Mucosa of rectum (tissue), 2 donors: Measurements from ENCODE around the gene DTX4.

Source experiments
- H3K27ac ChIP-seq, 2 donors: one replicate each; pipeline ENCODE4 v1.7.0; 2013; ENCODE audit warnings: inconsistent platforms in 2 of 2, low read depth in 2 of 2, low read length in 2 of 2
- H3K27me3 ChIP-seq, 2 donors: one replicate each; pipeline ENCODE4 v1.7.0; 2013; ENCODE audit warnings: low read length in 2 of 2; ENCODE audit not compliant: control insufficient read depth in 2 of 2, insufficient read depth in 2 of 2
- H3K36me3 ChIP-seq, 2 donors: one replicate each; pipeline ENCODE4 v1.7.0; 2013; ENCODE audit warnings: low read length in 2 of 2; ENCODE audit not compliant: control insufficient read depth in 2 of 2, insufficient read depth in 2 of 2
- H3K4me1 ChIP-seq, 2 donors: one replicate each; pipeline ENCODE4 v1.7.0; 2013; ENCODE audit warnings: low read length in 2 of 2, mild to moderate bottlenecking in 1 of 2; ENCODE audit not compliant: control insufficient read depth in 2 of 2, insufficient read depth in 2 of 2
- H3K4me3 ChIP-seq, 2 donors: one replicate each; pipeline ENCODE4 v1.7.0; 2013; ENCODE audit warnings: low read length in 2 of 2
- H3K9ac ChIP-seq, 2 donors: one replicate each; pipeline ENCODE4 v1.7.0; 2013; ENCODE audit warnings: low read length in 2 of 2, low read depth in 1 of 2, mild to moderate bottlenecking in 1 of 2
- H3K9me3 ChIP-seq, 2 donors: one replicate each; pipeline ENCODE4 v1.7.0; 2013; ENCODE audit warnings: low read length in 2 of 2; ENCODE audit not compliant: control insufficient read depth in 2 of 2
- donor health status: healthy.
- donor health status: Normal muscosa, but diverticular disease.

DTX4 gene

GRCh38 chr11:59226396-59226795 lies 54.5 kb downstream of the DTX4 start:
- H3K4me1 ChIP-seq, result peaks cover 6% of the 10 kb centered on the region in 2 donors
- no peak overlapping the region for H3K27ac ChIP-seq
- no peaks in the 10 kb centered on the region for H3K36me3 ChIP-seq

GRCh38 chr11:59240322-59240721 lies 68.4 kb downstream of the DTX4 start:
- Histone ChIP-seq H3K9me3 (no peaks in the 10 kb centered on the region), H3K4me1 (no peaks in the 10 kb centered on the region), H3K9ac (no peak overlapping the region), H3K36me3 (no peaks in the 10 kb centered on the region), H3K27me3 (no peaks in the 10 kb centered on the region), H3K4me3 (no peak overlapping the region), H3K27ac (no peak overlapping the region)

More at GRCh38 chr11:59226396-59226795, 54.5 kb downstream of the DTX4 start:
- H3K9ac ChIP-seq, result no peak overlapping the region
- peaks cover 0 to 2% of the 10 kb centered on the region in 2 donors for H3K27me3 ChIP-seq
- no peak overlapping the region for H3K4me3 ChIP-seq
- H3K9me3 ChIP-seq, result no peaks in the 10 kb centered on the region

DNA sequence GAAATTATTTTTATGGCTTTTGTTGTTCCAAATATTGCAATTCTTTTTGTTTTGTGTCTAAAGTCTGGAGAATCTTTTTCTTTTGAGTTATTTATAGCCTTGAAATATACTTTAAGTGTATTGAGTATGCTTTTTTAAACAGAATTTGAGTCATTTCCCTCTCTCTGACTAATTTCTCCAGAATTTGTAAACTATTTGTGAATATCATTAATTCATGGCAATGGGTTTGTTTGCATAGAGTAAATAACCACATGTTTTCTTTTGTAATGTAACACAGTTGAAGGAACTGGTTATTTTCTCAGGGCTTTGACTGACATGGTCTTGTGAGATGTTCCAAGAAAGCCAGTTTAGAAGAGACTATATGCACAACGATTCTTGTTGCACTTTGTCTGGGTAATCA lies 71.7 kb downstream of the DTX4 start:
- no peaks in the 10 kb centered on the region for H3K4me1 ChIP-seq
- no peak overlapping the region for H3K9ac ChIP-seq
- no peaks in the 10 kb centered on the region for H3K36me3 ChIP-seq
- H3K9me3 ChIP-seq, result no peaks in the 10 kb centered on the region
- no peak overlapping the region for H3K27ac ChIP-seq
- H3K4me3 ChIP-seq, result no peak overlapping the region
- no peaks in the 10 kb centered on the region for H3K27me3 ChIP-seq

DNA sequence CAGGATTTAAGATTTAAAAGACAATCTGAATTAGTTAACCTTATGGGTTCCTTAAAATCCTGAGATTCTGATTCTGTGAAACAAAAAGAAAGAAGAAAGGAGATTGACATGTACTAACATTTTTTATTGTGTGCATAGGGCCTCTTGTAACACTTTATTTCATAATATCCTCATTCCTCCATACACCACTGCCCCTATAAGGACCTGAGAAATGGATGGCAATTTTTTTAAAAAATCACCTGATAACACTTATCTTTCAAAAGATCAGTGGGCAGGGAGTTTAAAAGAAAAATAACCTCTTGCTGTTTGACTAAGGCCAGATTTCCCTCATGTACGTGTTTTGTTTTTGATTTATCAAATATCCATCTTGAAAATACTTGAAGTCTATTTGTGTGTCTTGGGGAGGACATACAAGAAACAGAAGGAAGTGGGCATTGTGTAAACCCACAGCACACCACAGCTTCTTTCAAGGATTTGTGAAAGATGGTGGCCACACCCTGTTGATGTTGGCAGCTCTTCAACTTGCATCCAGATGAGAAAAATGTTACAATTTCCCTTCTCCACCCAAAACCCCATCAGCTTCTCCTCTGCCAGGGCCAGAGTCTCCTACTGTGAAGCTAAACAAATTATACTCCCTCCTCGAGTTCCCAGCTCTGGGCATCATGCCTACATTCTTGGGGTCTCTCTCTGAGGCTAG lies 75.7 kb downstream of the DTX4 start:
- no peak overlapping the region for H3K27ac ChIP-seq
- no peaks in the 10 kb centered on the region for H3K27me3 ChIP-seq
- no peaks in the 10 kb centered on the region for H3K36me3 ChIP-seq
- no peak overlapping the region for H3K9ac ChIP-seq
- H3K4me3 ChIP-seq, result no peak overlapping the region
- H3K4me1 ChIP-seq, result no peaks in the 10 kb centered on the region
- no peaks in the 10 kb centered on the region for H3K9me3 ChIP-seq

- Histone ChIP-seq H3K27me3 (no peaks in the 10 kb centered on the region), H3K27ac (no peak overlapping the region), H3K4me1 (no peaks in the 10 kb centered on the region), H3K9me3 (no peaks in the 10 kb centered on the region), H3K9ac (no peak overlapping the region), H3K4me3 (no peak overlapping the region), H3K36me3 (no peaks in the 10 kb centered on the region)
Observed at GRCh38 chr11:59249535-59249934, 77.6 kb downstream of the DTX4 start.

- no peak overlapping the region for H3K9ac ChIP-seq
- H3K4me1 ChIP-seq, result no peaks in the 10 kb centered on the region
- no peak overlapping the region for H3K4me3 ChIP-seq
- H3K27ac ChIP-seq, result no peak overlapping the region
- no peaks in the 10 kb centered on the region for H3K9me3 ChIP-seq
- no peaks in the 10 kb centered on the region for H3K36me3 ChIP-seq
- peaks cover 0 to 3% of the 10 kb centered on the region in 2 donors for H3K27me3 ChIP-seq
Observed at GRCh38 chr11:59253001-59253400, 81.1 kb downstream of the DTX4 start.

DNA sequence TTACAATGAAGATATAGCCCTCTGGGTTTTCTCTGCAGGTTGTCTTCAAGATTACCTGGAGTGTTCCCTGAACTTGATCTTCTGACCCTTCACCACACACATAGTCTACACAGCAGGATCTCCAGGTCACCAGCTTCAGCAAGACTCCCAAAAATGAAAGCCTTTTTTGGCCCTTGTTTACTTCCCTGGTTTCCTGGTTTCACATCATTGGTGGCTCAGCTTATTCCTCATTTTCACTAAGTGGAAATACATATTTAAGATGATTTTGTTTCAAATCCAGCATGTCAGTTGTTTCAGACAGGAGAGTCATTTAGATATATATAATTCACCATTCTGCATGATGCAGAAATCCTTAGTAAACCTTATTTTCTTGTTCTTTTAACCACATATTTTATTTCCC lies 82.4 kb downstream of the DTX4 start:
- Histone ChIP-seq H3K27me3 (peaks cover 0 to 3% of the 10 kb centered on the region in 2 donors), H3K4me1 (no peaks in the 10 kb centered on the region), H3K27ac (no peak overlapping the region), H3K36me3 (no peaks in the 10 kb centered on the region), H3K9ac (no peak overlapping the region), H3K4me3 (no peak overlapping the region), H3K9me3 (no peaks in the 10 kb centered on the region)

- no peaks in the 10 kb centered on the region for H3K9me3 ChIP-seq
- H3K36me3 ChIP-seq, result no peaks in the 10 kb centered on the region
- H3K27ac ChIP-seq, result no peak overlapping the region
- H3K27me3 ChIP-seq, result peaks cover 0 to 3% of the 10 kb centered on the region in 2 donors
- no peak overlapping the region for H3K4me3 ChIP-seq
- no peaks in the 10 kb centered on the region for H3K4me1 ChIP-seq
- H3K9ac ChIP-seq, result no peak overlapping the region
Observed at GRCh38 chr11:59255281-59255680, 83.3 kb downstream of the DTX4 start.
